ENCODE results near the gene IQGAP2. TPM values are rescaled to one million over a fixed set of nuclear protein-coding genes. Genes with fewer than 3 reads are reported as not detected.
A peak's percentile ranks its signal among the peaks of the same experiment; 100 is the strongest.

The IQGAP2 gene
- total RNA-seq, 3 donors from 2014 or later (not counting 1 experiment from before 2014, with no cell fraction given) = 172 to 218 (median 207) TPM

GRCh38 chr5:76378355-76378754 is 24.7 kb upstream of the IQGAP2 start:
- Histone ChIP-seq H3K4me1 (ENCODE audit: control insufficient read depth, insufficient read depth, low read length) (no peaks in the 10 kb centered on the region), H3K27ac (ENCODE audit: low read length) (no peak overlapping the region), H3K27me3 (ENCODE audit: control insufficient read depth, insufficient read depth, low read length) (no peaks in the 10 kb centered on the region), H3K36me3 (ENCODE audit: control insufficient read depth, insufficient read depth, low read length) (no peaks in the 10 kb centered on the region), H3K9me3 (ENCODE audit: control insufficient read depth, insufficient read depth, low read length) (no peaks in the 10 kb centered on the region), H3K4me3 (ENCODE audit: low read length) (no peak overlapping the region)
- intact Hi-C loops (cut with micrococcal nuclease) = no loop called here
- DNase-seq (no peak), ATAC-seq (no peak)
- Mint-ChIP-seq H3K4me1 (peaks cover 12 to 61% of the 10 kb centered on the region in 2 donors), H3K9me3 (no peaks in the 10 kb centered on the region), H3K4me3 (no peak overlapping the region), H3K27ac (peak overlapping the region in 1 of 2 donors; percentile 42), H3K27me3 (ENCODE audit: low read depth in 2 of 2) (no peaks in the 10 kb centered on the region), H3K36me3 (no peaks in the 10 kb centered on the region)
- WGBS (ENCODE audit: insufficient coverage) = 95% methylated on average over 6 of the region's 6 CpGs
- no peak for TF ChIP-seq CTCF (IDR thresholded peaks at IDR 0.05)

- peaks cover 21 to 67% of the 10 kb centered on the region in 2 donors for H3K4me1 Mint-ChIP-seq
- no peaks in the 10 kb centered on the region for H3K36me3 Mint-ChIP-seq
Observed at GRCh38 chr5:76379316-76379715, 23.8 kb upstream of the IQGAP2 start.

GRCh38 chr5:76379855-76380254 is 23.2 kb upstream of the IQGAP2 start:
- Mint-ChIP-seq H3K27ac (peak overlapping the region; percentile 42 to 57), H3K27me3 (ENCODE audit: low read depth in 2 of 2) (no peaks in the 10 kb centered on the region), H3K9me3 (no peaks in the 10 kb centered on the region), H3K4me1 (peaks cover 25 to 65% of the 10 kb centered on the region in 2 donors), H3K36me3 (no peaks in the 10 kb centered on the region), H3K4me3 (no peak overlapping the region)
- H3K36me3 ChIP-seq (ENCODE audit: control insufficient read depth, insufficient read depth, low read length) = no peaks in the 10 kb centered on the region
- no peak for TF ChIP-seq CTCF (IDR thresholded peaks at IDR 0.05)
- no peak overlapping the region for H3K4me3 ChIP-seq (ENCODE audit: low read length)
- ATAC-seq (no peak), DNase-seq (no peak)
- peaks cover 11% of the 10 kb centered on the region for H3K4me1 ChIP-seq (ENCODE audit: control insufficient read depth, insufficient read depth, low read length)
- H3K27ac ChIP-seq (ENCODE audit: low read length) = no peak overlapping the region
- intact Hi-C loops (cut with micrococcal nuclease) = no loop called here
- WGBS (ENCODE audit: insufficient coverage) = 100% methylated on average over 1 of the region's 1 CpG
- H3K9me3 ChIP-seq (ENCODE audit: control insufficient read depth, insufficient read depth, low read length) = no peaks in the 10 kb centered on the region
- H3K27me3 ChIP-seq (ENCODE audit: control insufficient read depth, insufficient read depth, low read length) = no peaks in the 10 kb centered on the region

More at GRCh38 chr5:76379316-76379715, 23.8 kb upstream of the IQGAP2 start:
- Mint-ChIP-seq H3K27me3 (ENCODE audit: low read depth in 2 of 2) (no peaks in the 10 kb centered on the region), H3K4me3 (peak overlapping the region; percentile 19), H3K9me3 (no peaks in the 10 kb centered on the region), H3K27ac (peak overlapping the region; percentile 42 to 57)
- H3K4me1 ChIP-seq (ENCODE audit: control insufficient read depth, insufficient read depth, low read length) = peaks cover 6% of the 10 kb centered on the region
- peak in 1 of 3 donors; percentile 39 for ATAC-seq
- intact Hi-C loops (cut with micrococcal nuclease) = no loop called here
- no peaks in the 10 kb centered on the region for H3K36me3 ChIP-seq (ENCODE audit: control insufficient read depth, insufficient read depth, low read length)
- WGBS (ENCODE audit: insufficient coverage) = 36% methylated on average over 5 of the region's 5 CpGs
- no peak for DNase-seq
- no peaks in the 10 kb centered on the region for H3K9me3 ChIP-seq (ENCODE audit: control insufficient read depth, insufficient read depth, low read length)
- no peak overlapping the region for H3K4me3 ChIP-seq (ENCODE audit: low read length)
- no peak overlapping the region for H3K27ac ChIP-seq (ENCODE audit: low read length)
- H3K27me3 ChIP-seq (ENCODE audit: control insufficient read depth, insufficient read depth, low read length) = no peaks in the 10 kb centered on the region
- TF ChIP-seq CTCF (IDR thresholded peaks at IDR 0.05) = no peak
